A673 (cell line): ENCODE measurements around the gene SPDYA. TPM values are rescaled to one million over a fixed set of nuclear protein-coding genes. Genes with fewer than 3 reads are reported as not detected.

Experiments used
- BruUV-seq: library from RNA; stranded (reverse); fragments of 400-500 nt; replicated peaks from 2 replicates; lab custom pipeline; 2021; lab: Mats Ljungman, UMichigan
- CTCF ChIA-PET: fragments of 300-600 bp; sonication (Branson Sonifier 250); formaldehyde crosslinking; loops from one replicate; lab custom pipeline; 2022; ENCODE audit warnings: antibody characterized with exemption; lab: Charles Lee
- POLR2A ChIA-PET: fragments of 300-600 bp; sonication (Branson Sonifier 250); formaldehyde crosslinking; loops from one replicate; lab custom pipeline; 2022; ENCODE audit warnings: antibody characterized with exemption; ENCODE audit not compliant: low non-redundant PET; lab: Charles Lee
- DNase-seq: peaks from one replicate; pipeline ENCODE4 v3.0.0-alpha.2; 2015; ENCODE audit warnings: low spot score
- H3K27ac ChIP-seq: fragments of 200-600 bp; sonication (generic); 2 replicates; pipeline ENCODE4 v1.5.1; 2016; ENCODE audit warnings: mixed run types, low read depth, mild to moderate bottlenecking, mixed read lengths, antibody characterized with exemption, low read length; ENCODE audit not compliant: poor library complexity, severe bottlenecking
- H3K27me3 ChIP-seq: fragments of 200-600 bp; sonication (generic); replicated peaks from 2 replicates; pipeline ENCODE4 v1.6.1; 2017; ENCODE audit warnings: mixed run types, low read depth, mild to moderate bottlenecking, mixed read lengths, antibody characterized with exemption, low read length; ENCODE audit not compliant: insufficient read depth, poor library complexity
- H3K36me3 ChIP-seq: fragments of 200-600 bp; sonication (generic); 2 replicates; pipeline ENCODE4 v1.6.1; 2016; ENCODE audit warnings: mixed run types, mild to moderate bottlenecking, mixed read lengths, antibody characterized with exemption, low read length; ENCODE audit not compliant: insufficient read depth, poor library complexity, severe bottlenecking
- H3K4me1 ChIP-seq: fragments of 200-600 bp; sonication (generic); 2 replicates; pipeline ENCODE4 v1.6.1; 2017; ENCODE audit warnings: mixed run types, mild to moderate bottlenecking, mixed read lengths, antibody characterized with exemption, low read length; ENCODE audit not compliant: insufficient read depth, poor library complexity, severe bottlenecking
- H3K4me3 ChIP-seq: fragments of 200-600 bp; sonication (generic); 2 replicates; pipeline ENCODE4 v1.5.1; 2016; ENCODE audit warnings: low read depth, mixed run types, mild to moderate bottlenecking, mixed read lengths, low read length; ENCODE audit not compliant: poor library complexity, severe bottlenecking
- H3K9me3 ChIP-seq: fragments of 200-600 bp; sonication (generic); 2 replicates; pipeline ENCODE4 v1.6.1; 2016; ENCODE audit warnings: mixed run types, low read depth, mild to moderate bottlenecking, mixed read lengths, antibody characterized with exemption, low read length; ENCODE audit not compliant: poor library complexity, severe bottlenecking
- CTCF ChIP-seq: fragments of 300-800, 200-600 bp; sonication (generic); conservative IDR thresholded peaks from 2 replicates; pipeline ENCODE4 v1.5.1; 2017; ENCODE audit warnings: low read depth, mild to moderate bottlenecking, antibody characterized with exemption, low read length, moderate library complexity, mixed read lengths
- EZH2 ChIP-seq: fragments of 200-600 bp; sonication (generic); IDR thresholded peaks from 2 replicates; pipeline ENCODE4 v1.6.1; 2017; ENCODE audit warnings: borderline replicate concordance, low read depth, mild to moderate bottlenecking, mixed read lengths, antibody characterized with exemption, low read length; ENCODE audit not compliant: poor library complexity, severe bottlenecking
- intact Hi-C: fragments of 100-400 bp; cut with micrococcal nuclease; formaldehyde crosslinking; loops from one replicate; pipeline ENCODE4 v1.10.0; 2022; ENCODE audit not compliant: unreplicated experiment
- total RNA-seq: library from RNA; stranded (reverse); gene quantifications from 2 replicates; pipeline ENCODE4 v1.2.3, GENCODE V29; 2021

The SPDYA gene
- total RNA-seq, 1 experiment from 2014 or later = 1.2 TPM

- H3K4me3 ChIP-seq = no peak overlapping the region
- H3K36me3 ChIP-seq = no peaks in the 10 kb centered on the region
- TF ChIP-seq EZH2 (no peak), CTCF (no peak)
- intact Hi-C loops = no loop called here
- no TSS peak for BruUV-seq
- H3K27me3 ChIP-seq = no peaks in the 10 kb centered on the region
- H3K27ac ChIP-seq = no peak overlapping the region
- CTCF ChIA-PET = no interaction called here
- peaks cover 9% of the 10 kb centered on the region for H3K9me3 ChIP-seq
- H3K4me1 ChIP-seq = peaks cover 12% of the 10 kb centered on the region
- DNase-seq = no peak
- POLR2A ChIA-PET = no interaction called here
These were observed 44.6 kb upstream of the SPDYA start for GRCh38 chr2:28766070-28766469.

GRCh38 chr2:28767337-28767736 is 43.3 kb upstream of the SPDYA start:
- TF ChIP-seq EZH2 (no peak), CTCF (no peak)
- intact Hi-C loops = no loop called here
- no peak for DNase-seq
- BruUV-seq = no TSS peak
- no peaks in the 10 kb centered on the region for H3K27me3 ChIP-seq
- no peak overlapping the region for H3K4me3 ChIP-seq
- CTCF ChIA-PET = no interaction called here
- H3K27ac ChIP-seq = no peak overlapping the region
- peaks cover 12% of the 10 kb centered on the region for H3K4me1 ChIP-seq
- peaks cover 9% of the 10 kb centered on the region for H3K9me3 ChIP-seq
- no peaks in the 10 kb centered on the region for H3K36me3 ChIP-seq
- POLR2A ChIA-PET = no interaction called here

- Histone ChIP-seq H3K36me3 (no peaks in the 10 kb centered on the region), H3K4me1 (peaks cover 12% of the 10 kb centered on the region), H3K4me3 (no peak overlapping the region), H3K9me3 (peaks cover 9% of the 10 kb centered on the region), H3K27me3 (no peaks in the 10 kb centered on the region), H3K27ac (no peak overlapping the region)
- intact Hi-C loops = no loop called here
- TF ChIP-seq EZH2 (no peak), CTCF (no peak)
- ChIA-PET POLR2A (no interaction called here), CTCF (no interaction called here)
- BruUV-seq = no TSS peak
- DNase-seq = no peak
These were observed 42.2 kb upstream of the SPDYA start for GRCh38 chr2:28768422-28768821.
